DMS114 treated with DMSO at 0.1 percent for 48 hours (cell line): ENCODE data around the gene R3HDM2.

ENCODE experiments used
- DNase-seq: peaks from one replicate; lab custom pipeline; 2025; ENCODE audit not compliant: unreplicated experiment; lab: John Stamatoyannopoulos, UW

Gene R3HDM2

DNA sequence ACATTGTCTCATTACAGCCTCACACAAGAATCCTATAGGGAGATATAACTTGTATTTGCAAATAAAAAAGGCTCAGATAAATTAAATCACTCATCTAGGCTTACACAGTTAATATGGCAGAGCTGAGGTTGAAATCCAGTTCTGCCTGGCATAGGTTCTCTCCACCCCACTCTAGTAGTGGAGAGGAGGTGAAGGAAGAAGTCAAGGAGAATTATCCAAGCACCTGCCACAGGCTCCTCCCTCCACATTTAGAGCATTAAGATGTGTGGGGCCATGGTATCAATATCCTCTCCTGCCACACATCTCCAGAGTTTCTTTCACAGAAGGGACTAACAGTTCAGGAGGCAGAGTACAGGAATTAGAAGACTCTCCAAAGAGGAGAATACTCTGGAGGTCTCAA, 157.3 kb downstream of the R3HDM2 start:
- DNase-seq: no peak

DNA sequence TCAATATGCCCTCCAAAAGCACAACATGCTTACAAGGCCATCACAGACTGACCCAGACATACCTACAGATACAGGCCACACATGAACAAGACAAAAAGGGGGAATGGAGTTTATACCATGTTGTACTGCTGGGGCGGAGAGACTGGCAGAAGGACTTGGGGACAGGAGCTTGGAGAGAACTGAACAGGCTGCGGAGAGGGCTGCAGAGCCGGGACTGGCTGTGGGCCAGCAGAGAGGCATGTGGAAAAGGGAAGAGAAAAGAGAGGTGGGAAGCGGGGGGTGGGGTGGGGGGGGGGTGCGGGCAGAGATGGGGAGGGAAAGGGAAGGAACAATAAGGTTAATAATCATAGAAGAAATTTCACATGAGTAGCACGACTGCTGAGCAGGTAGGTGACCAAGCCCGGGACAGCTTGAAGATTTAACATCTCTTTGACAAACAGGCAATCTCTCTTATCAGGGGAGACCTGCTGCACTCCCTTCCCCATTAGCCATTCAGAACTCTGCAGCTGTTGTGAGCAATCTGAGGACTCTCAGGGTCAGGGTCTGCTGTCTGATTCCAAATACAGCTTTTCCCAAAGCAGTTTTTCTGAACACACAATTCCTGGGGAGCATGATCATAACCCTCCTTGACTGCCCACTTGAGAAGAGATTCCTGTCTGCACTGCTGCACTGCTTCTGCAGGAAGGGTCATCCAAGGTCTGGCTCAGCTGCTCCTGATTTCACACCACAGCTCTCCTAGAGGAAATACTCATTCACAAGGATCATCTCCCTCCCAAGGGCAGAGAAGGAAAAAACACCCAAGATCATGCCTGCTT, 158.3 kb downstream of the R3HDM2 start:
- DNase-seq: no peak

DNA sequence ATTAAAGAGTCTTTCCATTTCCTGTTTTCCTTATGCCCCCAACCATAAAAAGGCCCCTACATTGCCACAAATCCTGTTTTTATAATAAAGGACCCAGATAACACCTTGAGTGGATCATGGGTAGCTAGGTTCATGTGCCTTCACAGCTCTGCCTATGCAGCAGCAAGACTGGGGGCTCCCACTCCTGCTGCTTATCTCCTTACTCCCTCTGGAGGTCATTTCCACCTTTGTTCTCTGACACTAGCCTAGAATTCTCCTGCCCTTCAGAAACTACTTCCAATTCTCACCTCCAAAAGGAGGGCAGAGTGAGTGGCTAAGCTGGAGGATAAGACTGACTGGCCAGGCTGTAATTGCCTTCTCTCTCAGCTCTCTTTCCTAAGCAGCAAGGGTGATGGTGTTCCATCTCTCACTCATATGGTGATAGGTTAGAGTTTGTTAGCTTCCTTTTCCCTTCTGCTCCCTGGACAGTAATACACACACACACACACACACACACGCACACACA, 159.8 kb downstream of the R3HDM2 start:
- DNase-seq: no peak

DNA sequence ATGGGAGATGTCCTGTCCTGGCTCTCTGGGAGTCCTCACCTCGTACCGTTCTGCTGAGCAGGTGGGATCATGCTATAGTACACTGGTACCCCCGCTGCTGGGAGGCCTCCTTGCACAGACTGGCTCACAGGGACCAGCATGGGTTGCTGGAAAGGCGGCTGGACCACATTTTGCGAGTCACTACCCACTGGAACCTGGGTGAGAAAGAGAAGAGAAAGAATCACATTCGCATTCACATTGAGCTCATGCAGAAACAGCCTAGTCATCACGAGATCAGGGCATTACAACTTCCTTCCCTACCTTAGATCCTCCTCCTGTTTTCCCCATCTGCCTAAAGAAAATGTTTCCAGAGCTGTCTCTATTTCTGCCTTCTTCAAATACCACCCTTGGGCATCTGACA, 162.6 kb downstream of the R3HDM2 start:
- no peak for DNase-seq

DNA sequence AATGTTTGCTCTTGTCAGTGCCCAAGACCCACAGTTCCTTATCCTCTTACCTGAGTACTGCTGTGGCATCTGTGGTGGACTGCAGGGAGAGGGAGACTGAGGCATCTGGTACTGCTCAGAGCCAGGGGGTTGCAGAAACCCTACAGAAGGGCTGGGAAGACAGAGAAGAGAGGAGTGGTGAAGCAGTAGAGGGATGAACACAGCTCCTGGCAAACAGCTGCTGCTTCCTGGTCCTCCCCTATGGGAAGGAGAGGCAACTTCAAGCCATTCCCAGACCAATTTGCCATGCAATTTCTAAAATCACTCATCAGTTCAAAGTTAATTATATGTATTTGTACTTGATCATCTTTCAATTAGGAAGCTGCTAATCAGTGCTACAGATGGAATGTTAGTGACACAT, 164.2 kb downstream of the R3HDM2 start:
- no peak for DNase-seq

DNA sequence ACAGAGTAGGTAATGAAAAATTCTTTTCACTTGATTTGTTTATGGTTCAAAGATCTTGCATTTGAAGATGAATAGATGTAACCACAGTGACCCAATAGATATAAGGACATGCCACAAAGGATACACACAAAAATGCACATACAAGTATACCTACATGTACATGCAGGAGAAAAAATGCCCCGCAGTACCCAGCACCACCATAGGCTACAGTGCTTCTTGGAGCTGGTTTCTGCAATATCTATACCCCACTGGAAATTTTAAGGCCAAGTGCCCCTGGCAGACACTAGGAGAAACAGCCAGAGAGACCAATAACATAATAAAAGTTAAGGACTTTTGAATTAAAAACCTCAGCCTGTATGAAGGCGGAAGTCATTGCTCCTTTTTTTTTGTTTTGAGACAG, 167.7 kb downstream of the R3HDM2 start:
- DNase-seq: no peak

DNA sequence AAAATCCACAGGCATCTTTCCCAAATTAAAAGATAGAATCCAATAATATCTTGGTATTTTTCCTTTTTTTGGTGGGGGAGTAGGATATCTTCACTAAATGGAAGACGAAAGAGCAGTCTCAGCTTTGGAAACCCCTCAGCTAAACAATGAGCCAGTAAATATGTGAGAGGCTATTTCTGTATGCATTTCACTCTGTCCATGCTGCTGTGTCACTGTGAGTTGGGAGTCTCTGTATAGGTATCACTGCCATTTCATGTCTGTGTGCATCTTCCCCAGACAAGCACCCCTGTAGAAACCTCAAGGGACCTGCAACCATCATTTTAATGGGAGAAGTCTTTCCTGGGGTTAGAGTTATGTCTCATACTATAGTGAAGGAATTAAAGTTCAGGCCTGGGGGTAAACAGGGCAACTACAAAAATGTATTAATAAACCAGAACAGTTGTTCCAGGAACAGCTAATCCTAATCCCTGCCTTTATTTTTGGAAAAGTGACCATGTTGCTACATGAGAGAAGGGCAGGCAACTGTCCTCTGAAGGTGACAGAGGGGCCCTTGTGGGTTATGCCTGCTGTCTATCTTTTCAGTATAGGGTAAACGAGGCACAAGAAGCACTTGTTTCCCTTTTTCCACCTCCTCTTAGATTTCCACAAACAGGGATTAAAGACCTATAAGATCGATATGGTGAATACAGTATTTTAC, 168.6 kb downstream of the R3HDM2 start:
- DNase-seq: no peak

DNA sequence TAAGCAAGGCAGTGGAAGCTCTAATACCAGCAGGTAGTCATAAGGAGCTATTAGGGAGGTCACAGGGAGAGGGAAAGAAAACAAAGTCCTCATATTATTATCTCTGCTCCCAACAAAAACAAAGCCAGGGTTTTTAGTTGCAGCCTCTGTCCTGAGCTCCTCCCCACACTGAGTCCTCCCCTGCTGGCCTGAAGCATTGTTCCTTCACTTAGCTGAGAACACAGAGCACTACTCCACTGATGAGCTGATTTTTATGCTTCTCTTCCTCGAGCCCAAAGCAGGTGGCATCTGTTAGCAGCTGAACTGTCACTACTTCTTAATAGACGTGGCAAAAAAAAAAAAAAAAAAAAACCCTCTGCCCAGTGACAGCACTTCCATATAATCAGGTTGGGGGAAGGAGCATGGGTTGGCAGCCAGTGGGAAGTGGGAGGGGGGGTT, 169.4 kb downstream of the R3HDM2 start:
- DNase-seq: no peak

DNA sequence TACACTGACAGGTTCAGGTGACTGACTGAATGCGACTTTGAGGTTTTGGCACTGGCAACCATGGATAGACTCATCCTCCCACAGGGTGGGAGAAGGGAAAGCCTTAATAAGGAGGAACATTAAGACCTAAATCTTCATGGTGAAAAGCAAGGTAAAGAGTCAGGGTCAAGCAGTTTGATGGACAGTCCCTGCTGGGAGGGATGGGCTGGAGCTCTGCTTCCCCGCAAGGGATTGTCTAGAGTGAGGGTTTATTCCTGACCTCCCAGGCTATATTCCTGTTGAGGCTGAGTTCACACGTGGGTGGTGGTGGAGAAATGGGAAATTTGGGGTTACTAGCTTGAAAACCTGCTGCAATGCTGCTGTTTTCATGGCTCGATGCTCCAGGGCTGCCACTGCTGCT, 170.5 kb downstream of the R3HDM2 start:
- DNase-seq: no peak

DNA sequence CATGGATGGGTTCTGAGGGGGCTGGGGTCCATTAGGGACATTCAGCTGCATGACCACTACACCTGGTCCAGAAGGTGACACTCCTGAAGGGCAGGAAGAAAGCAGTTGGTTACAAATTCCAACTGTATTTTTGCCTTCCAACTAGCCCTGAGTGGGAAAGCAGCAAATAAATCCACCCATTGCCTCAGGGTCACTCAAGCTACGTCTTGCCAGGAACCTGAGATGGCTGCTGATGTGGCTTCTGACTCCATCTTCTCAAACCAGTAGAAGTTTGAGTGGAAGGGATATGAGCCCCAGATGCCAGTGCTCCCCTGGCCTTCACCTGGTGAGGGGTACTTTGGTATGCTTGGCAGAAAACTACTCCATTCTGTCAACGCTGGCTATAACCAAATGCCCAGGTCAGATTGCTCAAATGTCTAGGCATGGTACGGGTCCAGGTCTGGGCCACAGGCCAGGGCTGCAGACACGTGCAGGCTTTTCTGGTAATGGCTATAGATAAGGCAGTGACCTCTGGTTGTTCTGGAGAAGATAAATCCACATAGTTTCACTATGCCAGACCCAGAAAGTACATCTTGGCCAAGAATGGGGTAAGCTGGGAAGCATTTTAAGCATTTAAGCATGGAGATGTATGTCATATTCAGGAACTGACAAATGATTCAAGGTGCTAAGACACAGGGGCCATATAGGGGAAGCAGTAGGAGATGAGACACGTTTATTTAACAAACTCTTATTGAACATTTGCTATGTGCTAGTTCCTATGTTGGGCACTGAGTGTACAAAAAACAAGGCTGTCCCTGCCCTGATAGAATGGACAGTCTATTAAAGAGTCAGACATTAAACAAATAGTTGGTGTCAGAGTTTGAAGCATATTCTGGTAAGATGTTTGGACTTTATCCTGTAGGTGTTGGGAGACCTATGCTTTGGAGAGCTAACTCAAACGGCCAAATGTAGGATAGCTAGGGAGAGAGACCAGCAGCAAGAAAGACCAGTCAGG, 171.6 kb downstream of the R3HDM2 start:
- no peak for DNase-seq

DNA sequence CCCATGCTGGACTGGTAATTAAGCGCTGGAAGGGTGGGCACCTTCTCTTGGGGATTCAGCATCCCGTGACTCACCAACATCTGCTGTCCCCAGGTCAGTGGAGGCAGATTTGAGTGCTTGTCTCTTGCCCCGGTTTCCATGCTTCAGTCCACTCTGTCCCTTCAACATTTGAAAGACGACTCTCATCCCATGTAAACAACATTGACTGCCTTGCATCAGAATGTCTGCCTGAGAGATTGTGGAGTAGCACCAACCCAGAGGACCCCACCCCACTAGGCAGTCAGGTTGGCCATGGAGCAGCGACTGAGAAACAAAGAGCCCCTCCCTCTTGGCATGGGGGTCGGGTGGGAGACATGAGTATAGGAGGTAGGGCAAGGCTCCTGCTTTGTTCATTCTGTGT, 174.9 kb downstream of the R3HDM2 start:
- DNase-seq: no peak

DNA sequence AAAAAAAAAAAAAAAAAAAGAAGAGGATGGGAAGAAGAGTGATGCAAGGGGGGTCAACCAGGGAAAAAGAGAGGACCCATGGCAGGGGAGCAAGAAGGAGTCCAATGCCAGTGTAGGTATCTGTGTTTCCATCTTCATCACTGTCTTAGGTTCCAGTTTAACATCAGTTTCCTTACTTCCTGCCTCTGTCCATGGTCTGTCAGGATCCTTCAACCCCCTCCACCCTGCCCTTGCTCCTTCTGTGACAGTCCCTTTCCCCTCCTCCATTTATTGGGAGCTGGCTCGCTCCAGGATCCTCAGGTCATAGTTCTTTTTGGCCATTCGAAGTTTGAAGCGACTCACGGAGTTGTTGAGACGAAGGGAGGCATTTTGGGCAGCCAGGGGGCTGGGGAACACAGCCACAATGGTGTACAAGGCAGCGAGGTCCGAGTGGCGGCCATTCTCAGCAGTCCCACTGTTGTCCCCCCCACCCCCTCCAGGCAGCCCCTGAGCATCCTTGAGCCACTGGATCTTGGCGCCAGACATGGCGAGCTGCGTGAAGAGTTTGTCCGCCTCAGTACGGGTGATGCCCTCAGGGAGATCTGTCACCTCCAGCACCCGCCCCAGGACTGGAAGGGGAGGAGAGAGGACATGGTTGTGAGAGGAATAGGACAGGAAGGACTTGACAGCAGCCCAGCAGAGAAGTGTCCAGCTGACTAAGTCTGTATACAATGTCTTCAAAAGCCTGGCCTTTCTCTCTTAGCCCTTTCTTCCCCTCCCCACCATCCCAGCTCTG, 176.2 kb downstream of the R3HDM2 start:
- DNase-seq: no peak

DNA sequence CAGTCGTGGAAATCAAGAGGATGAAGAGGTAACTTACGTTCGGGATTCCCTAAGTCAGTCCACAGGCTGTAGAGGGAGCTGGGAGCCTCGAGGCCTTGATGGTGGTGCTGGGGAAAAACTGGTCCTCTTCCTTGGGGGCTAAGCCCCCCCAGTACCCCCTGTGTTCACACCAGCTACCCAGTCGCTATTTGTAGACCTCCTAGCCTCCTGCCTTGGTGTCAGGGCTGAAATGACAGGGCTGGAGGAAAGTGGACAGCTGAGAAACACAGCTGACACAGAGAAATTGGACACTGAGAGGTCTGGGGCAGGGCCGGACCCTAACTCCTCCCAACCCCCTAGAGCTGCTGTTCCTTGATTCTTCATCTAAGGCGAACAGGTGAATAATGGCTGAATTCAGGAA, 179.9 kb downstream of the R3HDM2 start, which contains the start of gene STAC3:
STAC3 (minus strand) TSS at position 232 of the 400 bp plus-strand sequence. CDS start 1,551 bp downstream, outside the sequence.
- no peak for DNase-seq

DNA sequence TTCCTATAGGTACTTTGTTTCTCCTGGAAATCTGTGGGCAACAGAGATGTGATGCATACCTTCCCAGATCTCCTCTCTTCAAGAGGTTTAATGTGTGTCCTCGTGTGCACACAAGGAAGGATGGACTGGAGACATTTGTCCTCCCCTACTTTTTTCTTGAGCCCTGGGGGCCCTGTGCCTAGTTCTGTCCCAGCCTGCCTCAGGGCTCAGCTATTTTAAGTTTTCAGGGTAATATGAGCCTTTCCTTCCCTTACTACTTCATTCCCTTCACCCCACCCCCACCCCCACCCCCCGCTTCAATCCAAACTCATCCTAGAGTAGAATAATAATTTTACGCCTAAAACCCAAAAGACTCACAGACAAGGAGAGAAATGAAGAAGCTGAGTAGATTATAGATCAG, 180.3 kb downstream of the R3HDM2 start:
- DNase-seq: no peak

DNA sequence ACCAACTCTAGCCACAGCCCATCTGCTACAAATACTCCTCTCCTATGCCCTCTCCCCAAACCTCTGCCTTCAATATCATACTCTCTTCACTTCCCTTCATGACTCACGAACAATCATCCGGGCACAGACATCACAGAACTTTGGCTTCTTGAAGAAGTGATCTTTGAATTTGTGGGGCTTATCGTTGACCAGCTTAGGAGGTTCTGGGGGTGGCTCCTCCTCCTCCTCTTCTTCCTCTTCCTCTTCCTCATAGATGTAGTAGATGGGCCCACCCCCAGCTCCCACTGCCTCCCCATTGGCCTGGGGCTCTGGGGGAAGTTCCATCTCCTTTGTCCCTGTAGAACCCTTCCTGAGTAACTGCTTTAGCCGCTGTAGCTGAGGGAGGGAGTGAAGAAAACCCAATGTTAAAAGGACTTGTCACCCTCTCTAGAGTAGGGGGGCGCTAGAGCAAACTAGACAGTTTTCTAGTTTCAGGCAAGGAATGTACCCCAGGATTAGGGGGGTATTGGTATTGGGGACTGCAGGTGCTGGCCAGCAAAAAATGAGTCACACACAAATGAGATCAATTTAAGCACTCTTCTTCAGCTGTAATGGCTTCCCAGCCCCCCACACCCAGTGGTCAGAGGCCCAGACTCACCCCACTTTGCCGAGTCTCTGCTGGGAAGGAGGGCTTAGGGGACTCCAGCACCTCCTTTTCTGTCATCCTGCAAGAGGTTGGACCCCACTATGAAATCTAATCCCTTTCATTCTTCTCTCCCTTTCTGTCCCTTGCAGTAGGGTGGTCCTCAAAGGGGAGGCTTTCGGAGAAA, 181.7 kb downstream of the R3HDM2 start:
- no peak for DNase-seq

DNA sequence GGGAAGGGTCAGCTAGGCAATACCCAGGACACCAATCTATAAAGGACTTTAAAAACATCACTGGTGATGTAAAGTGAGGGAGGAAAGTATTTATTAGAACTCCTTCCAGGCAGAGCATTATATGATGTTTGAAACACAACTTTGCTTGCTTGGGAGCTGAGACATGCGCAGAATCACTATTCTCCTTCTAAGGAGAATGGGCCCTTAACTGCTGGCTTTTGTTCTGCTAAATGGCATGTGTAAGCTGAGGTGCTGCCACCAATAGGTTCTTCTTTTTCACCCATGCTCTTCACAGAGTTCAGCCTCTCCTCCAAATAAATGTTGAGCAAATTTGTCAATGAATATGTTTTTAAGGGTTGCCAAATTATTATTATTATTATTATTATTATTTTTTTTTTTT, 183.8 kb downstream of the R3HDM2 start:
- no peak for DNase-seq

DNA sequence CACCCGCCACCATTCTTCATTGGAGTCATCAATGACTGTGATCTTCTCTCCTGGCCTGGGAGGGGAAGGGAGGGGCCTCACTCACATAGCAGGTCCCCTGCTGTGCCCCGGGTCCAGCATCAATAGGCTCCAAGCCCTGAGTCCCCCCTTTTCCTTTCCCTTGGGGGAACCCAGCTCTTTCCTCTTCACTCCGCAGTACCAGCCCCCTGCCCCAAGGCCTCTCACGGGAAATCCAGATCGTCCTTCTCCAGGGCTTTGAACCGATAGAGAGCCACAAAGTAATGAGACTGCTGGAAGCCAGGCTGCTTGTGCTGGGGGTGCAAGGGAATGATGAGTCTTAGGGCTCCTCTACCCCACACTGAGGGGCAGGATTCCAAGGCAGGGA, 186.5 kb downstream of the R3HDM2 start:
- DNase-seq: no peak

DNA sequence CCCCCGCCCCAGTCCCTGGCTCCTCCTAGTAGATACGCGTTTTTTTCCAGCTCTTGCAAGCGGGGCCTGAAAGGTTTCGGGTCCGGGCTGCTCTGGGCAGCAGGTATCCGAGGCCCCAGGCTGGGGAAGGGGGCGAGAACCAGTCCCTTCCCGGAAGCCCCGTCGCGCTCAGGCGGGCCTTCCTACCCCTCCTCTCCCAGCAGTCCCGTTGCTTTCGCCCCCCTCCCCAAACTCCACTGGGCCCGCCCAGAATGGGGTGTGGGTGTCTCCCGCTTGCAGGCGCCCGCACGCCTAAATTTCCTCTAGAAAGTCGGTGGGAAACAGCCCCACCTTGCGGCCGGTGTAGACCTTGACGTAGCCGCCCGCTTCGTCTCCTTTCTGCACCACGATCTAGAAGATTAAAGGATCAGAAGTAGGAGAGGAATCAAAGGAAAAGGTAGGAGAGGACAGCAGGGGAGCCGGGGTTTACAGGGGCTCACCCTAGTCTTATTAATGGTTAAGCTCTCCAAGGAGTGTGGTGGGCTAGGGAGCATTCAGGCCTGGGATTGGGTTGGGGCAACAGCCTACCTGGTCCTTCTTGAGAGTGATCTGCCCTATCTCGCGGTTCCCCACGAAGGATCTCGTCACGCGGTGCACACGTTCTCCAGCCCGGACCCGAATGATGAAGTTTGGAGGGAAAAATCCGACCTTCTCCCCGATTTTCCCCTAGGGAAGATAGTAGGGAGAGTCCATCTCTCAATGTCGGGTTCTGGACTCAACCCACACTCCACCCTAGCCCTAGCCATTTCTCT, 187.1 kb downstream of the R3HDM2 start:
- peak; percentile 71 for DNase-seq
